IMR-90 (cell line): ENCODE measurements around the gene LELP1. TPM values are rescaled to one million over a fixed set of nuclear protein-coding genes. Genes with fewer than 3 reads are reported as not detected.

Experiments used
- ATAC-seq: fragments of 200-7000 bp; cut with Tn5 transposase; 2 replicates; pipeline ENCODE4 v1.9.1; 2020; ENCODE audit warnings: low read depth, mild to moderate bottlenecking, moderate library complexity
- BruUV-seq: library from RNA; stranded (reverse); fragments of 400-500 nt; replicated peaks from 2 replicates; lab custom pipeline; 2021; lab: Mats Ljungman, UMichigan
- CTCF ChIA-PET: fragments of 300-600 bp; formaldehyde crosslinking; extraction: SDS; loops from one replicate; lab custom pipeline; 2021; ENCODE audit warnings: antibody characterized with exemption; lab: Yijun Ruan, JAX
- POLR2A ChIA-PET: fragments of 300-600 bp; sonication (Branson Sonifier 250); formaldehyde crosslinking; loops from one replicate; lab custom pipeline; 2022; ENCODE audit warnings: antibody characterized with exemption; ENCODE audit not compliant: unreplicated experiment; lab: Charles Lee
- DNase-seq: peaks from one replicate; pipeline ENCODE4 v3.0.0; 2013
- H2AFZ ChIP-seq: replicated peaks from 2 replicates; pipeline ENCODE3; 2013; ENCODE audit warnings: low read length, mild to moderate bottlenecking; ENCODE audit not compliant: poor library complexity
- H2AK5ac ChIP-seq: 2 replicates; pipeline ENCODE4 v1.6.1; 2013; ENCODE audit warnings: low read depth, low read length, inconsistent platforms
- H2AK9ac ChIP-seq: replicated peaks from 2 replicates; pipeline ENCODE3; 2013; ENCODE audit warnings: mild to moderate bottlenecking, low read depth, low read length, moderate library complexity; ENCODE audit not compliant: poor library complexity
- H2BK120ac ChIP-seq: 2 replicates; pipeline ENCODE4 v1.6.1; 2013; ENCODE audit warnings: low read depth, low read length, inconsistent platforms
- H2BK15ac ChIP-seq: 3 replicates; pipeline ENCODE4 v1.6.1; 2013; ENCODE audit warnings: low read depth, low read length, inconsistent platforms
- H2BK20ac ChIP-seq: 2 replicates; pipeline ENCODE4 v1.6.1; 2013; ENCODE audit warnings: low read depth, mild to moderate bottlenecking, inconsistent platforms, low read length, moderate library complexity
- H2BK5ac ChIP-seq: 2 replicates; pipeline ENCODE4 v1.6.1; 2013; ENCODE audit warnings: mild to moderate bottlenecking, low read depth, low read length, inconsistent platforms; ENCODE audit not compliant: poor library complexity, severe bottlenecking
- H3K14ac ChIP-seq: replicated peaks from 2 replicates; pipeline ENCODE4 v1.6.1; 2013; ENCODE audit warnings: low read depth, low read length, inconsistent platforms
- H3K18ac ChIP-seq: 2 replicates; pipeline ENCODE4 v1.6.1; 2013; ENCODE audit warnings: low read depth, low read length, control low read depth
- H3K23ac ChIP-seq: 2 replicates; pipeline ENCODE4 v1.6.1; 2013; ENCODE audit warnings: low read depth, low read length, inconsistent platforms
- H3K27ac ChIP-seq: 2 replicates; pipeline ENCODE4 v1.5.1; 2013; ENCODE audit warnings: mild to moderate bottlenecking, control low read depth, low read length; ENCODE audit not compliant: insufficient read depth
- H3K27me3 ChIP-seq: 2 replicates; pipeline ENCODE4 v1.6.1; 2013; ENCODE audit warnings: low read length; ENCODE audit not compliant: control insufficient read depth, insufficient read depth
- H3K36me3 ChIP-seq: 2 replicates; pipeline ENCODE4 v1.6.1; 2013; ENCODE audit warnings: low read length, mixed read lengths; ENCODE audit not compliant: control insufficient read depth, insufficient read depth
- H3K4ac ChIP-seq: 2 replicates; pipeline ENCODE4 v1.6.1; 2013; ENCODE audit warnings: low read depth, low read length, inconsistent platforms
- H3K4me1 ChIP-seq: 2 replicates; pipeline ENCODE4 v1.6.1; 2013; ENCODE audit warnings: low read length, mixed read lengths; ENCODE audit not compliant: control insufficient read depth, insufficient read depth
- H3K4me2 ChIP-seq: 2 replicates; pipeline ENCODE4 v1.6.1; 2013; ENCODE audit warnings: low read depth, mild to moderate bottlenecking, control low read depth, low read length, moderate library complexity
- H3K4me3 ChIP-seq: 2 replicates; pipeline ENCODE4 v1.5.1; 2013; ENCODE audit warnings: low read depth, mild to moderate bottlenecking, control low read depth, low read length, moderate library complexity; ENCODE audit not compliant: insufficient read depth
- H3K56ac ChIP-seq: 2 replicates; pipeline ENCODE4 v1.6.1; 2013; ENCODE audit warnings: low read length, inconsistent platforms; ENCODE audit not compliant: insufficient read depth; ENCODE audit errors: extremely low read depth
- H3K79me1 ChIP-seq, 2 experiments: 2 replicates each; pipeline ENCODE4 v1.6.1; 2013; ENCODE audit warnings: low read length in 2 of 2, inconsistent platforms in 1 of 2, low read depth in 1 of 2
- H3K9ac ChIP-seq: 2 replicates; pipeline ENCODE4 v1.6.1; 2013; ENCODE audit warnings: low read depth, low read length, control low read depth
- H3K9me1 ChIP-seq: 2 replicates; pipeline ENCODE4 v1.6.1; 2013; ENCODE audit warnings: low read length, inconsistent platforms; ENCODE audit not compliant: insufficient read depth
- H3K9me3 ChIP-seq: 2 replicates; pipeline ENCODE4 v1.6.1; 2013; ENCODE audit warnings: low read length; ENCODE audit not compliant: control insufficient read depth, insufficient read depth
- H4K20me1 ChIP-seq: 2 replicates; pipeline ENCODE4 v1.6.1; 2013; ENCODE audit warnings: low read length, inconsistent platforms; ENCODE audit not compliant: insufficient read depth
- H4K5ac ChIP-seq: 2 replicates; pipeline ENCODE4 v1.6.1; 2013; ENCODE audit warnings: mild to moderate bottlenecking, low read depth, low read length, control low read depth
- H4K8ac ChIP-seq, 2 experiments: 2 replicates each; pipeline ENCODE4 v1.6.1; 2013; ENCODE audit warnings: low read depth in 2 of 2, low read length in 2 of 2, control low read depth in 1 of 2, inconsistent platforms in 1 of 2
- H4K91ac ChIP-seq: 2 replicates; pipeline ENCODE4 v1.6.1; 2013; ENCODE audit warnings: low read depth, low read length, inconsistent platforms; ENCODE audit not compliant: insufficient read depth
- BHLHE40 ChIP-seq: fragments of 150-350 bp; IDR thresholded peaks from 2 replicates; pipeline ENCODE4 v1.6.1; 2016; ENCODE audit warnings: mild to moderate bottlenecking, low read depth, low read length
- CEBPB ChIP-seq: IDR thresholded peaks from 2 replicates; pipeline ENCODE4 v1.6.1; 2012; ENCODE audit warnings: low read depth, low read length, improper control_type of control experiment
- CHD1 ChIP-seq: IDR thresholded peaks from 2 replicates; pipeline ENCODE4 v1.6.1; 2012; ENCODE audit warnings: low read depth, low read length, improper control_type of control experiment
- CTCF ChIP-seq: conservative IDR thresholded peaks from 2 replicates; pipeline ENCODE4 v1.5.1; 2012; ENCODE audit warnings: mild to moderate bottlenecking, low read depth, low read length, improper control_type of control experiment
- ELK1 ChIP-seq: fragments of 150-350 bp; IDR thresholded peaks from 2 replicates; pipeline ENCODE4 v1.6.1; 2016; ENCODE audit warnings: low read depth, mild to moderate bottlenecking, low read length, moderate library complexity, borderline replicate concordance
- FOS ChIP-seq: fragments of 150-350 bp; IDR thresholded peaks from 2 replicates; pipeline ENCODE4 v1.6.1; 2016; ENCODE audit warnings: low read depth, low read length
- MAFK ChIP-seq: IDR thresholded peaks from 2 replicates; pipeline ENCODE4 v1.6.1; 2012; ENCODE audit warnings: low read depth, low read length, improper control_type of control experiment
- MAZ ChIP-seq: IDR thresholded peaks from 2 replicates; pipeline ENCODE4 v1.6.1; 2012; ENCODE audit warnings: low read depth, mild to moderate bottlenecking, low read length, improper control_type of control experiment, moderate library complexity, borderline replicate concordance
- MXI1 ChIP-seq: IDR thresholded peaks from 2 replicates; pipeline ENCODE4 v1.6.1; 2012; ENCODE audit warnings: low read depth, mild to moderate bottlenecking, low read length, moderate library complexity, borderline replicate concordance
- NFE2L2 ChIP-seq: fragments of 150-350 bp; IDR thresholded peaks from 2 replicates; pipeline ENCODE4 v1.6.1; 2016; ENCODE audit warnings: low read depth, mild to moderate bottlenecking, low read length
- POLR2A ChIP-seq: IDR thresholded peaks from 2 replicates; pipeline ENCODE4 v1.6.1; 2012; ENCODE audit warnings: mild to moderate bottlenecking, low read depth, low read length
- RAD21 ChIP-seq: IDR thresholded peaks from 2 replicates; pipeline ENCODE4 v1.6.1; 2012; ENCODE audit warnings: low read length, improper control_type of control experiment
- RCOR1 ChIP-seq: IDR thresholded peaks from 2 replicates; pipeline ENCODE4 v1.6.1; 2012; ENCODE audit warnings: mild to moderate bottlenecking, low read length, improper control_type of control experiment; ENCODE audit not compliant: insufficient replicate concordance
- RFX5 ChIP-seq: IDR thresholded peaks from 2 replicates; pipeline ENCODE4 v1.8.0; 2012; ENCODE audit warnings: low read depth, mild to moderate bottlenecking, low read length, moderate library complexity
- SMC3 ChIP-seq: fragments of 150-350 bp; IDR thresholded peaks from 2 replicates; pipeline ENCODE4 v1.6.1; 2016; ENCODE audit warnings: low read depth, mild to moderate bottlenecking, antibody characterized with exemption, low read length, moderate library complexity
- USF2 ChIP-seq: fragments of 150-350 bp; IDR thresholded peaks from 2 replicates; pipeline ENCODE4 v1.6.1; 2017; ENCODE audit warnings: mild to moderate bottlenecking, antibody characterized with exemption, low read length, low read depth
- WGBS, 2 experiments: methylation state at CpG; one replicate each; pipeline versions ENCODE4 v1.1.5 to v1.1.7; 2013; ENCODE audit warnings: missing lambda C conversion rate in 2 of 2; ENCODE audit not compliant: insufficient read length in 1 of 2; ENCODE audit errors: extremely low coverage in 2 of 2; 5-methylcytosine and 5-hydroxymethylcytosine counted together
- dilution Hi-C: fragments of 300-500 bp; cut with HindIII; formaldehyde crosslinking; loops from one replicate; pipeline ENCODE4 v1.14.3; 2018; ENCODE audit warnings: low sequenced_read_pairs; ENCODE audit not compliant: unreplicated experiment
- in situ Hi-C: fragments of 300-500 bp; cut with MboI; formaldehyde crosslinking; loops from 3 replicates; pipeline ENCODE4 v1.14.3; 2019; ENCODE audit warnings: low sequenced_read_pairs, inconsistent platforms, mixed read lengths
- intact Hi-C: fragments of 100-400 bp; cut with micrococcal nuclease; formaldehyde crosslinking; loops from 2 replicates; pipeline ENCODE4 v1.10.0; 2022
- polyA plus RNA-seq, 3 experiments: library from polyadenylated mRNA; depleted of rRNA; stranded (reverse); fragments of >200 nt; gene quantifications; 2 replicates each; pipeline ENCODE4 v1.2.3, GENCODE V29; 2012; ENCODE audit warnings: low replicate concordance in 1 of 3
- total RNA-seq: library from RNA; depleted of rRNA; stranded (reverse); fragments of >200 nt; gene quantifications from 2 replicates; pipeline ENCODE4 v1.2.3, GENCODE V29; 2012

LELP1 gene
- total and polyA plus RNA-seq, 2 of the 4 experiments (the other 2 are of a cell fraction), result not detected

GRCh38 chr1:153251087-153251486 lies 47.9 kb downstream of the LELP1 start:
- no peak overlapping the region for H2AK5ac ChIP-seq
- H2BK20ac ChIP-seq, result no peak overlapping the region
- no peak overlapping the region for H3K56ac ChIP-seq
- no peak overlapping the region for H2AK9ac ChIP-seq
- in situ Hi-C loops, result no loop called here
- no peak overlapping the region for H3K23ac ChIP-seq
- H4K91ac ChIP-seq, result no peak overlapping the region
- no peak overlapping the region for H2BK120ac ChIP-seq
- no peak overlapping the region for H3K4me3 ChIP-seq
- H3K4ac ChIP-seq, result no peak overlapping the region
- H4K5ac ChIP-seq, result no peak overlapping the region
- no peak for DNase-seq
- no peak overlapping the region for H2AFZ ChIP-seq
- no peak overlapping the region for H3K9ac ChIP-seq
- no peaks in the 10 kb centered on the region for H3K9me1 ChIP-seq
- ChIA-PET POLR2A (no interaction called here), CTCF (interaction anchor here (0.6 kb wide), 1 partner anchor 19 kb away, joined by 3 read pairs; no protein-coding TSS in a partner anchor)
- no TSS peak for BruUV-seq
- no peaks in the 10 kb centered on the region for H3K27me3 ChIP-seq
- H3K9me3 ChIP-seq, result no peaks in the 10 kb centered on the region
- 71% methylated on average over 1 of the region's 2 CpGs; no CpG with 5 or more reads in 1 of the 2 experiments for WGBS, 2 experiments
- no peak overlapping the region for H3K18ac ChIP-seq
- no peak overlapping the region for H3K4me2 ChIP-seq
- no peak overlapping the region for H3K27ac ChIP-seq
- no peaks in the 10 kb centered on the region for H3K79me1 ChIP-seq
- H3K14ac ChIP-seq, result no peak overlapping the region
- no peak for ATAC-seq
- dilution Hi-C loops, result no loop called here
- H3K4me1 ChIP-seq, result no peaks in the 10 kb centered on the region
- no peak overlapping the region for H2BK5ac ChIP-seq
- no peaks in the 10 kb centered on the region for H4K20me1 ChIP-seq
- no peak overlapping the region for H2BK15ac ChIP-seq
- intact Hi-C loops, result no loop called here
- no peak overlapping the region for H4K8ac ChIP-seq
- no peaks in the 10 kb centered on the region for H3K36me3 ChIP-seq
- TF ChIP-seq USF2 (no peak), MAZ (no peak), SMC3 (no peak), RFX5 (no peak), CTCF (no peak), MXI1 (no peak), CEBPB (no peak), CHD1 (no peak), RCOR1 (no peak), MAFK (no peak), RAD21 (no peak), BHLHE40 (no peak), FOS (no peak), NFE2L2 (no peak), POLR2A (no peak), ELK1 (no peak)
